HG03571 (cell line): ENCODE results near the gene CRLF3.
"Not testable (repeated sequence)": the region's sequence is repeated elsewhere in the genome, so short reads cannot be mapped to it uniquely, and the experiment has no call there.

Experiments used
- ATAC-seq: cut with Tn5 transposase; IDR thresholded peaks from one replicate; pipeline ENCODE4 v1.9.1; 2021; ENCODE audit not compliant: unreplicated experiment

CRLF3 gene

GRCh38 chr17:30824356-30825145 lies at the start of gene CRLF3:
Gene CRLF3 (minus strand): TSS chr17:30824692. CDS start chr17:30824651, 41 bp downstream.
- ATAC-seq: peak; percentile 88

GRCh38 chr17:30869005-30869404 lies 44.5 kb upstream of the CRLF3 start:
- ATAC-seq: no peak

GRCh38 chr17:30864636-30865035 lies 40.1 kb upstream of the CRLF3 start:
- ATAC-seq: no peak

GRCh38 chr17:30858556-30859250 lies 34.2 kb upstream of the CRLF3 start:
- no peak for ATAC-seq

GRCh38 chr17:30854146-30854545 lies 29.7 kb upstream of the CRLF3 start:
- no peak for ATAC-seq

GRCh38 chr17:30848021-30848420 lies 23.5 kb upstream of the CRLF3 start:
- ATAC-seq: no peak

- no peak for ATAC-seq
Measured at GRCh38 chr17:30840771-30841170, 16.3 kb upstream of the CRLF3 start.

GRCh38 chr17:30838202-30838807 lies 13.8 kb upstream of the CRLF3 start:
- no peak for ATAC-seq

GRCh38 chr17:30832438-30833124 lies 8.1 kb upstream of the CRLF3 start:
- no peak for ATAC-seq

GRCh38 chr17:30831663-30832437 lies 7.4 kb upstream of the CRLF3 start, which contains the start of gene ATAD5:
Gene ATAD5 (plus strand): TSS chr17:30831966. CDS start chr17:30832348, 382 bp downstream.
- ATAC-seq: peak; percentile 61

GRCh38 chr17:30831257-30831656 lies 6.8 kb upstream of the CRLF3 start:
- ATAC-seq: no peak

GRCh38 chr17:30829022-30829421 lies 4.5 kb upstream of the CRLF3 start:
- no peak for ATAC-seq

GRCh38 chr17:30827082-30827481 lies 2.6 kb upstream of the CRLF3 start:
- no peak for ATAC-seq

- ATAC-seq: peak; percentile 2
Measured at GRCh38 chr17:30824002-30824355, 513 bp downstream of the CRLF3 start.

- no peak for ATAC-seq
Measured at GRCh38 chr17:30823421-30823820, 1.1 kb downstream of the CRLF3 start.

- ATAC-seq: not testable (repeated sequence)
Measured at GRCh38 chr17:30822919-30823318, 1.6 kb downstream of the CRLF3 start.

GRCh38 chr17:30821871-30822723 lies 2.4 kb downstream of the CRLF3 start:
- ATAC-seq: no peak

GRCh38 chr17:30819971-30820705 lies 4.4 kb downstream of the CRLF3 start:
- no peak for ATAC-seq

- ATAC-seq: no peak
Measured at GRCh38 chr17:30816165-30816564, 8.3 kb downstream of the CRLF3 start.
